NCI-H2196 (cell line): Measurements from ENCODE around the gene RPL18A.

ENCODE experiments used
- DNase-seq: peaks from one replicate; lab custom pipeline; 2025; ENCODE audit not compliant: unreplicated experiment; lab: John Stamatoyannopoulos, UW

RPL18A gene

GRCh38 chr19:17841810-17842662 is 17.7 kb upstream of the RPL18A start:
- DNase-seq = peak; percentile 98

- no peak for DNase-seq
Observed at GRCh38 chr19:17842663-17843291, 16.9 kb upstream of the RPL18A start.

GRCh38 chr19:17843292-17843827 is 16.4 kb upstream of the RPL18A start:
- DNase-seq = no peak

GRCh38 chr19:17843908-17844490 is 15.7 kb upstream of the RPL18A start:
- no peak for DNase-seq

GRCh38 chr19:17846146-17846545 is 13.6 kb upstream of the RPL18A start:
- DNase-seq = no peak

- DNase-seq = no peak
Observed at GRCh38 chr19:17847538-17848366, 12.0 kb upstream of the RPL18A start, which contains the start of gene JAK3. Gene JAK3 (minus strand): TSS chr19:17847982. CDS start chr19:17844417, 3,565 bp downstream.

GRCh38 chr19:17848595-17849292 is 11.0 kb upstream of the RPL18A start:
- no peak for DNase-seq

- DNase-seq = no peak
Observed at GRCh38 chr19:17854061-17854460, 5.6 kb upstream of the RPL18A start.

GRCh38 chr19:17855280-17856152 is 4.2 kb upstream of the RPL18A start:
- DNase-seq = peak; percentile 83

- no peak for DNase-seq
Observed at GRCh38 chr19:17860331-17860992, 752 bp downstream of the RPL18A start.

GRCh38 chr19:17860993-17861360 is 1.3 kb downstream of the RPL18A start:
- no peak for DNase-seq

- DNase-seq = no peak
Observed at GRCh38 chr19:17861542-17862402, 2.1 kb downstream of the RPL18A start.

- no peak for DNase-seq
Observed at GRCh38 chr19:17862711-17863519, 3.2 kb downstream of the RPL18A start.

- DNase-seq = no peak
Observed at GRCh38 chr19:17863520-17864182, 3.9 kb downstream of the RPL18A start.

- DNase-seq = no peak
Observed at GRCh38 chr19:17865364-17866311, 5.9 kb downstream of the RPL18A start.
